Measurements from ENCODE around the gene GRHPR. TPM values are rescaled to one million over a fixed set of nuclear protein-coding genes. Genes with fewer than 3 reads are reported as not detected.
A peak's percentile ranks its signal among the peaks of the same experiment; 100 is the strongest.

Gene GRHPR
- total RNA-seq, 1 donor from 2014 or later, result 116 TPM

DNA sequence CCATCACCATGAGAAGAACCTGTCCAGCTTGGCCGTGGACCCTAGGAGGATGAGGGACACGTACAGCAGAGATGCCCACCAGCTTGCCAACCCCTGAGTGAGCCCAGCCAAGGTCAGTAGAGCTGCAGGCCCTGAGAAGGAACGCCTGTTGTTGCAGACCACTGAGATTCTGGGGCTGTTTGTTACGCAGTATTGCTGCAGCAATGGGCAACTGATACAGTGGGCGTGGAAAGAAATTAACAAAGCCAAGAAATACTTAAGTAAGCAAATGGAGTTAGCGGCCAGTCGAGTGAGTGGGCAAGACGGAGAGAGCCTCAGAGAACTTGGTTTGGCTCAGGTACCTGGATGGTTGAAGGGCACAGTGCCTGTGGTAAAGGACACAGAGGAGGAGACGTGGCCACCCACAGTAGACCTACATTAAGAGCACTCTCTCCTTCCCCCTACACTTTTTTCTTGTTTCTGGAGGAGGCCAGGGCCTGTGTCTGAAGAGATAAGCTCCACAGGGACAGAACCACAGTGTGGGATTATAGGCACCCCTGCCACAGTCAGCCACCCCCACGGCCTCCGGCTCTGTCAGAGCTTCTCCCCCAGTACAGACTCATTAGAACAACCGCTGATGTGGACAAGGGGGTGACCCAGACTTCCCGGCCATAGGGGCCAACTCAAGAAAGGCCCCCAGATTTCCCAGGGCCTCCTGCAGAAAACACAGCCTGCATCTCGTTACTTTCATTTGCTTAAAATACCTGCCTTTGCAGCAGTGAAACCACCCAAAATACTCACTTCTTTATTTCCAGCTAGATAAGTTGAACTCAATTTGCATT is 40.1 kb upstream of the GRHPR start:
- TF ChIP-seq, protein P1, sequence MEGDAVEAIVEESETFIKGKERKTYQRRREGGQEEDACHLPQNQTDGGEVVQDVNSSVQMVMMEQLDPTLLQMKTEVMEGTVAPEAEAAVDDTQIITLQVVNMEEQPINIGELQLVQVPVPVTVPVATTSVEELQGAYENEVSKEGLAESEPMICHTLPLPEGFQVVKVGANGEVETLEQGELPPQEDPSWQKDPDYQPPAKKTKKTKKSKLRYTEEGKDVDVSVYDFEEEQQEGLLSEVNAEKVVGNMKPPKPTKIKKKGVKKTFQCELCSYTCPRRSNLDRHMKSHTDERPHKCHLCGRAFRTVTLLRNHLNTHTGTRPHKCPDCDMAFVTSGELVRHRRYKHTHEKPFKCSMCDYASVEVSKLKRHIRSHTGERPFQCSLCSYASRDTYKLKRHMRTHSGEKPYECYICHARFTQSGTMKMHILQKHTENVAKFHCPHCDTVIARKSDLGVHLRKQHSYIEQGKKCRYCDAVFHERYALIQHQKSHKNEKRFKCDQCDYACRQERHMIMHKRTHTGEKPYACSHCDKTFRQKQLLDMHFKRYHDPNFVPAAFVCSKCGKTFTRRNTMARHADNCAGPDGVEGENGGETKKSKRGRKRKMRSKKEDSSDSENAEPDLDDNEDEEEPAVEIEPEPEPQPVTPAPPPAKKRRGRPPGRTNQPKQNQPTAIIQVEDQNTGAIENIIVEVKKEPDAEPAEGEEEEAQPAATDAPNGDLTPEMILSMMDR (IDR thresholded peaks at IDR 0.05), result no peak
- TF ChIP-seq EZH2phosphoT487 (IDR thresholded peaks at IDR 0.05) (no peak), EZH2 (IDR thresholded peaks at IDR 0.05) (no peak)
- Mint-ChIP-seq H3K9me3 (peaks cover 3% of the 10 kb centered on the region), H3K27me3 (ENCODE audit: insufficient read depth, low read depth) (peaks cover 5% of the 10 kb centered on the region), H3K4me1 (peaks cover 12% of the 10 kb centered on the region), H3K36me3 (no peaks in the 10 kb centered on the region), H3K4me3 (no peak overlapping the region), H3K27ac (peak overlapping the region; percentile 57)
- Histone ChIP-seq H3K9ac (no peak overlapping the region), H3K27ac (no peak overlapping the region), H3K4me1 (peaks cover 3% of the 10 kb centered on the region), H4K20me1 (ENCODE audit: low read depth) (no peaks in the 10 kb centered on the region), H3K79me2 (ENCODE audit: low read depth) (no peaks in the 10 kb centered on the region), H3K9me3 (ENCODE audit: low read depth) (no peaks in the 10 kb centered on the region), H3K27me3 (no peaks in the 10 kb centered on the region), H3F3A (ENCODE audit: low read depth) (no peaks in the 10 kb centered on the region), H2AFZ (replicated peaks) (no peak overlapping the region), H3K4me3 (no peak overlapping the region), H3K36me3 (no peaks in the 10 kb centered on the region), H3K4me2 (no peak overlapping the region)
- no peak for DNase-seq (ENCODE audit: low spot score)

DNA sequence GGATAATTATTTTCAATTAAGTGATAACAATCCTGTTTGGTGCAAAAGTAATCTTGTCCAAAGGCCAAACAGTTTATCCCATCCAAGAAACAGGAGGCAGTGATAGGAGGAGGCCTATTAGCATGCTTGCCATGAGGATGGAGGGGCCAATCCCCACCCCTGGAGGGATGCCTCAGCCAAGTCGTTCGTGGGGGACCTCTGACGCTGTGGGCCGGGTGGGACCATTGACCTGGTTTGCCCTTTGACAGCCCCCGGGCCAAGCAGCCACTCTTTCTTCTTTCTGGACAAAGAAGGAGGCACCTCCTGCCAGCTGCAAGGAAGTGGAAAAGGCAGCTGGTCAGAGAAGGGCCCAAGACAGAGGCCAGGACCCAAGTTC is 39.5 kb upstream of the GRHPR start:
- no peaks in the 10 kb centered on the region for H3K36me3 Mint-ChIP-seq
- Histone ChIP-seq H3K36me3 (no peaks in the 10 kb centered on the region), H3K27me3 (no peaks in the 10 kb centered on the region), H3K9ac (no peak overlapping the region), H3K27ac (no peak overlapping the region), H3K4me1 (peaks cover 3% of the 10 kb centered on the region), H3K4me2 (no peak overlapping the region), H3K4me3 (no peak overlapping the region), H3F3A (ENCODE audit: low read depth) (no peaks in the 10 kb centered on the region), H4K20me1 (ENCODE audit: low read depth) (no peaks in the 10 kb centered on the region), H2AFZ (replicated peaks) (no peak overlapping the region), H3K9me3 (ENCODE audit: low read depth) (no peaks in the 10 kb centered on the region), H3K79me2 (ENCODE audit: low read depth) (no peaks in the 10 kb centered on the region)
- peaks cover 5% of the 10 kb centered on the region for H3K27me3 Mint-ChIP-seq (ENCODE audit: insufficient read depth, low read depth)
- no peak overlapping the region for H3K4me3 Mint-ChIP-seq
- peaks cover 3% of the 10 kb centered on the region for H3K9me3 Mint-ChIP-seq
- peak overlapping the region; percentile 57 for H3K27ac Mint-ChIP-seq
- peaks cover 14% of the 10 kb centered on the region for H3K4me1 Mint-ChIP-seq
- no peak for DNase-seq (ENCODE audit: low spot score)
- no peak for TF ChIP-seq EZH2 (IDR thresholded peaks at IDR 0.05)
- TF ChIP-seq EZH2phosphoT487 (IDR thresholded peaks at IDR 0.05), result no peak
- TF ChIP-seq, protein P1 (IDR thresholded peaks at IDR 0.05), result no peak

GRCh38 chr9:37383393-37383792 is 39.1 kb upstream of the GRHPR start:
- Histone ChIP-seq H3F3A (ENCODE audit: low read depth) (no peaks in the 10 kb centered on the region), H3K27me3 (no peaks in the 10 kb centered on the region), H3K27ac (no peak overlapping the region), H4K20me1 (ENCODE audit: low read depth) (no peaks in the 10 kb centered on the region), H3K9me3 (ENCODE audit: low read depth) (no peaks in the 10 kb centered on the region), H3K36me3 (no peaks in the 10 kb centered on the region), H3K4me2 (no peak overlapping the region), H3K9ac (no peak overlapping the region), H3K4me1 (peaks cover 3% of the 10 kb centered on the region), H2AFZ (replicated peaks) (no peak overlapping the region), H3K4me3 (no peak overlapping the region), H3K79me2 (ENCODE audit: low read depth) (no peaks in the 10 kb centered on the region)
- H3K27me3 Mint-ChIP-seq (ENCODE audit: insufficient read depth, low read depth), result peaks cover 5% of the 10 kb centered on the region
- no peaks in the 10 kb centered on the region for H3K36me3 Mint-ChIP-seq
- no peak overlapping the region for H3K4me3 Mint-ChIP-seq
- H3K9me3 Mint-ChIP-seq, result peaks cover 3% of the 10 kb centered on the region
- no peak for DNase-seq (ENCODE audit: low spot score)
- peak overlapping the region; percentile 57 for H3K27ac Mint-ChIP-seq
- peaks cover 14% of the 10 kb centered on the region for H3K4me1 Mint-ChIP-seq
- TF ChIP-seq, protein P1 (IDR thresholded peaks at IDR 0.05), result no peak
- TF ChIP-seq EZH2 (IDR thresholded peaks at IDR 0.05), result no peak
- no peak for TF ChIP-seq EZH2phosphoT487 (IDR thresholded peaks at IDR 0.05)

Measured in neural progenitor cell (in vitro differentiated cells).